ENCODE measurements around the gene CTDP1. TPM values are rescaled to one million over a fixed set of nuclear protein-coding genes. Genes with fewer than 3 reads are reported as not detected.

Gene CTDP1
- total RNA-seq, 1 donor from 2014 or later = 22.8 TPM

DNA sequence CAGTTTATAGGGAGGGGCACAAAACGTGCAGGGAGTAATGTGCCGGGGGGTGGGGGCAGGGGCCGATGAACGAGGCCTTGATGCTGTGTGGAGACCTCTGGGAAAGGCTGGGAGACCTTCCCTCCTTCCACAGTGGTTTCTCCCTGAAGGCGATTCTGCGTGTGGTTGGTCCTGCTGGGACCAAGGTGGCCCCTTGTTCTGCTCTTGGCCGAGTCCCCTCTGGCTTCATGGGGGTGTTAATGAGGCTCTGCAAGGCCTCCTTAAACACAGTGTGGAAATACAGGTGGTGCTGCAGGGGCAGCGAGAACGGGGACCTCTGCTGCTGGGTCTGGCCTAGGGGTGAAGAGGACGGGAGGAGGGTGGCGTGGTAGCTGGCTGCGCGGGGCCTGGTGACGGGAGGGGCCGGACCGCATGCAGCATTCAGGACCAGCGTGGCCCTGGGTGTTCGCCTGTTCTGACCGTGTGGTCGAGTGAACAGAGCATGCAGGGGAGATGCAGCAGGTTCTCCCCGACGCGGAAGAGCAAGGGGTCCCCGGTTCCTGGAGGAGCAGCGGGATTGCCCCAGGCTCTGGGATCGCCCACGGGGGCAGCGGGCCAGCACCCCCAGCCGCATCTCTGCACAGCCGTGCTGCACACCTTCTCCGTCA lies 76.0 kb downstream of the CTDP1 start:
- no peak for TF ChIP-seq CTCF (conservative IDR thresholded peaks at IDR 0.05)
- Mint-ChIP-seq H3K36me3 (ENCODE audit: low read depth) (peaks cover 31% of the 10 kb centered on the region), H3K9me3 (peaks cover 11% of the 10 kb centered on the region), H3K27ac (ENCODE audit: unreplicated experiment) (no peak overlapping the region), H3K4me3 (no peak overlapping the region), H3K27me3 (ENCODE audit: low read depth) (no peaks in the 10 kb centered on the region), H3K4me1 (no peaks in the 10 kb centered on the region)
- no peak for DNase-seq (ENCODE audit: low read depth, low spot score)

GRCh38 chr18:79756143-79756500 lies 76.5 kb downstream of the CTDP1 start:
- no peak overlapping the region for H3K27ac Mint-ChIP-seq (ENCODE audit: unreplicated experiment)
- peaks cover 31% of the 10 kb centered on the region for H3K36me3 Mint-ChIP-seq (ENCODE audit: low read depth)

DNA sequence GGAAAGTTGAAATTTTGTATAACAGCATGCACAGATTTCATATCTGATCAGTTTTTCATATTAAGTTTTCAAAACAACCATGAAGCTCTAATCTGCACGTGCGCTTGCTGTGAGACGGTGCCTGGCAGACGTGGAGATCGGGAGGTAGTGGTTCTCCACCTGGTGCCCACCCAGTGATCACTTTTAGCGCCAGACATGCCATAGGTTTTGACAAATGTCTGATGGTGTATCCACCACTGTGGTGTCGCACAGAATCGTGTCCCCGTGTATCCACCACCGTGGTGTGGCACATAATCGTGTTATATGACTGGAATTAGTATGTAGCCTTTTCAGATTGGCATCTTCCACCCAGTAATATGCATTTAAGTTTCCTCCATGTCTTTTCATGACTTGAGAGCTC lies 77.2 kb downstream of the CTDP1 start:
- no peak for DNase-seq (ENCODE audit: low read depth, low spot score)
- no peaks in the 10 kb centered on the region for H3K27me3 Mint-ChIP-seq (ENCODE audit: low read depth)
- H3K9me3 Mint-ChIP-seq = peaks cover 16% of the 10 kb centered on the region
- H3K4me3 Mint-ChIP-seq = no peak overlapping the region
- no peak for TF ChIP-seq CTCF (conservative IDR thresholded peaks at IDR 0.05)
- no peak overlapping the region for H3K27ac Mint-ChIP-seq (ENCODE audit: unreplicated experiment)
- H3K36me3 Mint-ChIP-seq (ENCODE audit: low read depth) = peaks cover 34% of the 10 kb centered on the region
- no peaks in the 10 kb centered on the region for H3K4me1 Mint-ChIP-seq

More at GRCh38 chr18:79756143-79756500, 76.5 kb downstream of the CTDP1 start:
- Mint-ChIP-seq H3K4me3 (no peak overlapping the region), H3K4me1 (no peaks in the 10 kb centered on the region), H3K9me3 (peaks cover 11% of the 10 kb centered on the region), H3K27me3 (ENCODE audit: low read depth) (no peaks in the 10 kb centered on the region)
- TF ChIP-seq CTCF (conservative IDR thresholded peaks at IDR 0.05) = no peak
- DNase-seq (ENCODE audit: low read depth, low spot score) = no peak

GRCh38 chr18:79760348-79760747 lies 80.7 kb downstream of the CTDP1 start:
- H3K9me3 Mint-ChIP-seq = peaks cover 20% of the 10 kb centered on the region
- peaks cover 34% of the 10 kb centered on the region for H3K36me3 Mint-ChIP-seq (ENCODE audit: low read depth)
- no peak overlapping the region for H3K27ac Mint-ChIP-seq (ENCODE audit: unreplicated experiment)
- H3K4me1 Mint-ChIP-seq = no peaks in the 10 kb centered on the region
- no peak overlapping the region for H3K4me3 Mint-ChIP-seq
- TF ChIP-seq CTCF (conservative IDR thresholded peaks at IDR 0.05) = no peak
- DNase-seq (ENCODE audit: low read depth, low spot score) = no peak
- no peaks in the 10 kb centered on the region for H3K27me3 Mint-ChIP-seq (ENCODE audit: low read depth)

GRCh38 chr18:79760881-79761280 lies 81.3 kb downstream of the CTDP1 start:
- Mint-ChIP-seq H3K9me3 (peaks cover 20% of the 10 kb centered on the region), H3K4me3 (no peak overlapping the region), H3K36me3 (ENCODE audit: low read depth) (peaks cover 33% of the 10 kb centered on the region), H3K4me1 (no peaks in the 10 kb centered on the region), H3K27ac (ENCODE audit: unreplicated experiment) (no peak overlapping the region), H3K27me3 (ENCODE audit: low read depth) (peaks cover under 1% of the 10 kb centered on the region)
- no peak for DNase-seq (ENCODE audit: low read depth, low spot score)
- no peak for TF ChIP-seq CTCF (conservative IDR thresholded peaks at IDR 0.05)
